Skeletal muscle tissue (tissue), 4 donors: Measurements from ENCODE around the gene SNRNP200. TPM values are rescaled to one million over a fixed set of nuclear protein-coding genes. Genes with fewer than 3 reads are reported as not detected.

Source experiments
- H3K27ac ChIP-seq: one replicate; pipeline ENCODE4 v1.7.0; 2013; ENCODE audit warnings: mild to moderate bottlenecking, low read depth, low read length, inconsistent platforms
- H3K27me3 ChIP-seq, 3 donors: one replicate each; pipeline ENCODE4 v1.7.0; 2013; ENCODE audit warnings: low read length in 3 of 3; ENCODE audit not compliant: control insufficient read depth in 3 of 3, insufficient read depth in 3 of 3
- H3K36me3 ChIP-seq, 3 donors: one replicate each; pipeline ENCODE4 v1.7.0; 2013; ENCODE audit warnings: low read length in 3 of 3; ENCODE audit not compliant: control insufficient read depth in 3 of 3, insufficient read depth in 3 of 3
- H3K4me1 ChIP-seq, 3 donors: one replicate each; pipeline ENCODE4 v1.7.0; 2013; ENCODE audit warnings: low read length in 3 of 3, mild to moderate bottlenecking in 3 of 3; ENCODE audit not compliant: control insufficient read depth in 3 of 3, insufficient read depth in 3 of 3
- H3K4me3 ChIP-seq, 3 donors: one replicate each; pipeline ENCODE4 v1.7.0; 2013; ENCODE audit warnings: low read length in 3 of 3
- H3K9ac ChIP-seq, 3 donors: one replicate each; pipeline ENCODE4 v1.7.0; 2013; ENCODE audit warnings: low read length in 3 of 3, mild to moderate bottlenecking in 3 of 3, moderate library complexity in 2 of 3, low read depth in 1 of 3
- H3K9me3 ChIP-seq, 3 donors: one replicate each; pipeline ENCODE4 v1.7.0; 2013; ENCODE audit warnings: low read length in 3 of 3; ENCODE audit not compliant: control insufficient read depth in 3 of 3
- total RNA-seq: library from RNA; depleted of rRNA; stranded (reverse); fragments of >200 nt; gene quantifications from one replicate; pipeline ENCODE4 v1.2.3, GENCODE V29; 2014
- donor health status: Osteomylitis.

SNRNP200 gene
- total RNA-seq, 1 donor from 2014 or later: 60.5 TPM

DNA sequence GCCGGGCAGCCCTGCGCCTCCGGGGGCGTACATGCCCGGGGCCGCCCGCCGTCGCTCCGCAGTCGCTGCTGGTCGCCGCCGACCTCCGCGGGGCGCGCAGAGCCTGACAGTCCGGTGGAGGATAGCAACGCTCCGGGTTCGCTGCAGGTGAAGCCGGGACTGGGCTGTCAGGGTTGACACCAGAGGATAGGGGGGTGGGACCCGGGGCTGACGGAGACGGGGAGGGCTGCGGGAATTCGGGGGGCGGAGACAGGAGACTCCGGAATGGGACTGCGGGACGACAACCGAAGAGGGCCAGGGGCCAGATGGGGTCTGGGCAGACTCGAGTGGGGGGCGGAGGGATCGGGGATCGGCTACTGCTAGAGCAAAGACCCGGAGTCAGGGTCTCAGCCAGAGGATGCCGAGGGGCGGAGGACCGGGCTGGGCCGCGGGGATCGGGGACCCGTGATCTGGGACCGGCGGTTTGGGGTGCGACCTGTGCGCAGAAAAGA lies 40.0 kb downstream of the SNRNP200 start:
- H3K9me3 ChIP-seq: no peaks in the 10 kb centered on the region
- peaks cover 28% of the 10 kb centered on the region in 3 donors for H3K36me3 ChIP-seq
- peak overlapping the region; percentile 81 to 100 (median 90) for H3K4me3 ChIP-seq
- no peaks in the 10 kb centered on the region for H3K27me3 ChIP-seq
- peak overlapping the region; percentile 95 for H3K27ac ChIP-seq
- peaks cover 47 to 62% (median 55%) of the 10 kb centered on the region in 3 donors for H3K4me1 ChIP-seq
- peak overlapping the region; percentile 89 to 95 (median 91) for H3K9ac ChIP-seq

GRCh38 chr2:96264656-96265348 lies 40.5 kb downstream of the SNRNP200 start:
- Histone ChIP-seq H3K27me3 (no peaks in the 10 kb centered on the region), H3K9ac (peak overlapping the region; percentile 89 to 95 (median 91)), H3K27ac (peak overlapping the region; percentile 95), H3K9me3 (no peaks in the 10 kb centered on the region), H3K4me1 (peaks cover 53 to 68% (median 61%) of the 10 kb centered on the region in 3 donors), H3K4me3 (peak overlapping the region; percentile 81 to 100 (median 90)), H3K36me3 (peaks cover 28% of the 10 kb centered on the region in 3 donors)

DNA sequence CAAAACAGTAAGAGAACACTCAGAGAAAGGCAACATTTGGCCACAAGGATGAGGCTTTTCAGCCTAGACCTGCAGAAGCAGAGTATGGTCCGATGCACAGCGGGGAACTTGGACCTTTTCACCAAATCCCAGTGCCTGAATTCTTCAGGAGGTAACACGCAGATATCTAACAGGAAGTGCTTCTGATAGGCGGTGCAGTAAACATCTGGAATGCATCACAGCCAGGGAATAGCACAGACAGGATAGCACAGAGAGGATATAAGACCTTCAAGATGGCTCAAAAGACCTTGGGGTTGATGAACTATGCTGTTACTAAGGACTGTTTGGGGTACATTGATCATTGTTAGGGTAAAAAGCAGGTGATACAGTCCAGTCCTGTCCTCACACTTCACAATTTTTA lies 41.3 kb downstream of the SNRNP200 start:
- peak overlapping the region; percentile 95 for H3K27ac ChIP-seq
- H3K9me3 ChIP-seq: no peaks in the 10 kb centered on the region
- H3K27me3 ChIP-seq: no peaks in the 10 kb centered on the region
- H3K4me3 ChIP-seq: peak overlapping the region; percentile 81 to 100 (median 90)
- H3K9ac ChIP-seq: peak overlapping the region; percentile 89 to 95 (median 91)
- peaks cover 61 to 75% (median 68%) of the 10 kb centered on the region in 3 donors for H3K4me1 ChIP-seq
- peaks cover 24 to 25% (median 24%) of the 10 kb centered on the region in 3 donors for H3K36me3 ChIP-seq

DNA sequence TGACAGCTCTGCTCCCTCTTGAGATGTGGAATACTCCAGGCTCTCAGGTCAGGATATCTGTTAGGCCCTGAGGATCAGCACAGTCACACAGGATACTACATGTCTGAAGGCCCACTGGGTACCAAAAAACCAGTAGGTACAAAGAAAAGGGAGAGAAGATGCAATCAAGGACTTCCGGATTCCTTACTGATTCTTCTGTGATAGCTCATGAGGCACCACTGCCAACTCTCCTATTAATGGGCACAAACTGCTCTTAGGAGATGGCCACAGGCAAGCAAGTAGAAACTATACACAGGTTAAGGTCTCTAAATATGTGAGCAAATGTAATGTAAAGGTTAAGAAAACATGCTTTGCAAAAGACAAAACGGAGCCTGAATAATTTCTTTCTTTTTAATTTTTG lies 43.0 kb downstream of the SNRNP200 start:
- peak overlapping the region; percentile 15 to 54 (median 41) for H3K9ac ChIP-seq
- peaks cover 6 to 8% (median 7%) of the 10 kb centered on the region in 3 donors for H3K36me3 ChIP-seq
- H3K4me3 ChIP-seq: peak overlapping the region in 1 of 3 donors; percentile 13
- no peaks in the 10 kb centered on the region for H3K9me3 ChIP-seq
- peak overlapping the region; percentile 94 for H3K27ac ChIP-seq
- no peaks in the 10 kb centered on the region for H3K27me3 ChIP-seq
- H3K4me1 ChIP-seq: peaks cover 75 to 90% (median 82%) of the 10 kb centered on the region in 3 donors

DNA sequence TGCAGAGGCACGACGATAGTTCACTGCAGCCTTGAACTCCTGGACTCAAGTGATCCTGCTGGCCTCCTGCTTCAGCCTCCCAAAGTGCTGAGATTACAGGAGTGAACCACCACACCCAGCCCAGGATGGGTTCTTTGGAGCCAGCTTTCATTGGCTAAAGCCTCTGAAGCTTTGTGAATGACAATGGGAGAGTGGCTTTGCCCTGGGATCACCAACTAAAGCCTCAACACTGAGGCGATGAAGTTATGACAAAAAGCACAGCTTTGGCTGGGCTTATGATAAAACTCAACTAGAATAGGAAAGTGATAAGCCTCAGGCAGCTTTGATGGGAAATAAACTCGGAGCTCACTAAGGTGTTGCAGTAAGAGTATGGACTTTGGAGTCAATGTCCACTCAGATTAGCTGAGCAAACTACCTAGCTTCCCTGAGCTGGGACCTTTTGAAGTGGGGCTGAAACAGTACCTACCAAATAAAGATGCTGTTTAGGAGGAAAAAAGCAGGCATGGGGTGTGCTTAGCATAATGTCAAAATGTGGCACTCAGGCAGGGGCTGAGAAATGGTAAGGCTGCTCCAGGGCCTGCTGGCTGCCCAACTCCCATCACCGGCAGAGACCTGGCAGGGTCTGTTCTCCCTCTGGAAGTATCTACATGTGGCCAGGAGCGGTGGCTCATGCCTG lies 43.9 kb downstream of the SNRNP200 start:
- H3K36me3 ChIP-seq: peaks cover 4 to 8% (median 5%) of the 10 kb centered on the region in 3 donors
- H3K9me3 ChIP-seq: no peaks in the 10 kb centered on the region
- peak overlapping the region; percentile 63 to 81 (median 71) for H3K9ac ChIP-seq
- peak overlapping the region; percentile 94 for H3K27ac ChIP-seq
- H3K4me3 ChIP-seq: peak overlapping the region in 2 of 3 donors; percentile 49 to 65
- H3K27me3 ChIP-seq: no peaks in the 10 kb centered on the region
- peaks cover 73 to 90% (median 80%) of the 10 kb centered on the region in 3 donors for H3K4me1 ChIP-seq

GRCh38 chr2:96260387-96261260 lies 44.7 kb downstream of the SNRNP200 start:
- peak overlapping the region; percentile 11 to 65 (median 49) for H3K4me3 ChIP-seq
- peak overlapping the region; percentile 63 to 81 (median 71) for H3K9ac ChIP-seq
- no peaks in the 10 kb centered on the region for H3K27me3 ChIP-seq
- no peaks in the 10 kb centered on the region for H3K9me3 ChIP-seq
- peak overlapping the region; percentile 94 for H3K27ac ChIP-seq
- peaks cover 3 to 8% (median 5%) of the 10 kb centered on the region in 3 donors for H3K36me3 ChIP-seq
- peaks cover 73 to 91% (median 83%) of the 10 kb centered on the region in 3 donors for H3K4me1 ChIP-seq

GRCh38 chr2:96259497-96259921 lies 45.8 kb downstream of the SNRNP200 start:
- Histone ChIP-seq H3K27me3 (no peaks in the 10 kb centered on the region), H3K4me1 (peaks cover 78 to 94% (median 88%) of the 10 kb centered on the region in 3 donors), H3K27ac (peak overlapping the region; percentile 94), H3K9me3 (no peaks in the 10 kb centered on the region), H3K9ac (peak overlapping the region; percentile 71 to 81 (median 74)), H3K36me3 (peaks cover 7 to 13% (median 8%) of the 10 kb centered on the region in 3 donors), H3K4me3 (peak overlapping the region; percentile 11 to 65 (median 49))

DNA sequence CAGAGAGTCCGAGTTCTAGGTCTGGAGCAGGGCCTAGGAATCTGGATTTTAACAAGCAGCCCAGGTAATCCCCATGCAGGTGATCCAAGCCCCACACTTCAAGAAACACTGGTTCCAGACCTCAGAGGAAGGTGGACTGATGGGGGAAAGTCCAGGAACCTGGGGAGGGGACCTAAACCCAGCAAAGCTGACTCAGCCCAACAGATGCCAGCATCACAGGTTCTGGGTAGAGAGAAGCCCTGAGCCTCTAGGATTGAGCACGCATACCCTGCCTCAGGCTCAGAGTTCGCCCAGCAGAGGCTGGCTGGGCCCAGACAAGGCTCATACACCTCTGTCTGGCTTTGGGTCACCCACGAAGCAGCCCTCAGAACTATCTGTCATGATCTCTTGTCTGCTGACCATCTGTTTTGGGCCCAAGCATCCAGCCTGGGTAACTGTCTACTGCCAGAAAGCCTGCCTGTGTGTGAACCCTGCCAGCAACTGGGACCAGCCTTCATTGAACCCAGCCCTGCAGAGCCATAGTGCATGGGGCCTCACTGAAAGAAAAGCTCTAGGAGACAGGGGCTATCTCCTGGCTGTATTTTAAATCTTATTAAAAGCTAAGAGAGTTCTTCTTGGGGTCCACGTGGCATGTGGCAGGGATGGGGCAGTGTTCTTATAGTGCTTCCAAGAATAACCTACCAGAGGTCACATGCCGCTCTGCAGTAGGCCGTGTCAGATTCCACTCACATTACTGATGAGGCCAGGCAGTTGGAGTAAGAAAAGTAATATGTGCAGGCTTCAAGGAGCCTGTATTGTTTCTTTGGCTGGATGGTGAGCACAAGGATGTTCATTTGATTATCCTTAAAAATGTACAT lies 47.0 kb downstream of the SNRNP200 start:
- peaks cover 14 to 17% (median 16%) of the 10 kb centered on the region in 3 donors for H3K36me3 ChIP-seq
- H3K27me3 ChIP-seq: no peaks in the 10 kb centered on the region
- H3K27ac ChIP-seq: peak overlapping the region; percentile 94
- peak overlapping the region; percentile 55 to 82 (median 74) for H3K9ac ChIP-seq
- H3K4me3 ChIP-seq: peak overlapping the region; percentile 17 to 52 (median 49)
- H3K9me3 ChIP-seq: no peaks in the 10 kb centered on the region
- peaks cover 78 to 94% (median 88%) of the 10 kb centered on the region in 3 donors for H3K4me1 ChIP-seq
